ENCODE data around the gene PAM. TPM values are rescaled to one million over a fixed set of nuclear protein-coding genes. Genes with fewer than 3 reads are reported as not detected.

PAM gene
- total RNA-seq, 1 donor from 2014 or later: 200 TPM

DNA sequence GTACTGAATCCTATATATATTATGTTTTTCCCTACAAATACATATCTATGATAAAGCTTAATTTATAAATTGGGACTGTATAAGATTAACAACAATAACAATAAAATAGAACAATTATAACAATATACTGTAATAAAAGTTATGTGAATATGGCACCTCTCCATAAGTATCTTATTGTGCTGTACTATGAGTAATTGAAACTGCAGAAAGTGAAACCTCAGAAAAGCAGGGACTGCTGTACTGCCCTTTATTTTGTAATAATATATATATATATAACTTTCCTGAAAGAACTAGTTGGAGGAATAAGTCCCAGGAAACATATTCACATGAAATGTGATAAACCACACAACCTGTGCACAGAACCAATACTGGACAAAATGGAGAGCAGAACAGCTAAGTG is 77.3 kb downstream of the PAM start:
- TF ChIP-seq CTCF (conservative IDR thresholded peaks at IDR 0.05; ENCODE audit: low read depth, low read length): no peak
- H3K4me3 ChIP-seq (ENCODE audit: low read depth, low read length): no peak overlapping the region
- DNase-seq (ENCODE audit: low read depth): no peak

GRCh38 chr5:102833146-102833545 is 78.0 kb downstream of the PAM start:
- H3K4me3 ChIP-seq (ENCODE audit: low read depth, low read length): no peak overlapping the region
- no peak for TF ChIP-seq CTCF (conservative IDR thresholded peaks at IDR 0.05; ENCODE audit: low read depth, low read length)
- DNase-seq (ENCODE audit: low read depth): no peak

DNA sequence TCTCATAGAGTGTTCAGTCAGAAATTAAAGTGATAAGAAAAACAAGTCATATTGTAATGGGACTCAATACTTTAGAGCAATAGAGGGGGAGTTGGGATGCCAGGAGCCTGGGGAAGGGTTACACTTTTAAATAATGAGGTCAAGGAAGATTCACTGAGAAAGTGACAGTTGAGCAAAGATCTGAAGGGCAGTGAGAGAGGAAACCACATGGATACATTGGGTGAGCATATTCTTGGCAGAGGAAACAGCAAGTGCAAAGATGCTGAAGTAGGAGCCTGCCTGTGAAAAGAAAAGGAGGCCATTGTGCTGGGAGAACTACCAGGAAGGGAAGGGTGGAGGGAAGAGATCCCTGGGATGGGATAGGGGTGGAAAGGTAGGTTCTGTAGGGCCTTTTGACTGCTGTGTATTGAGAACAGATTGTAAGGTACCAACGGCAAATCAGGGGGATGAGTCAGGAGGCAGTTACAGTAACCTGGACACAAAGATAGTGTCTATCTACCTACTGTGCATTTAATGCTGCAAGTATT is 79.4 kb downstream of the PAM start:
- H3K4me3 ChIP-seq (ENCODE audit: low read depth, low read length): no peak overlapping the region
- no peak for TF ChIP-seq CTCF (conservative IDR thresholded peaks at IDR 0.05; ENCODE audit: low read depth, low read length)
- no peak for DNase-seq (ENCODE audit: low read depth)

- H3K4me3 ChIP-seq (ENCODE audit: low read depth, low read length): no peak overlapping the region
- DNase-seq (ENCODE audit: low read depth): no peak
- no peak for TF ChIP-seq CTCF (conservative IDR thresholded peaks at IDR 0.05; ENCODE audit: low read depth, low read length)
These were observed 80.6 kb downstream of the PAM start for GRCh38 chr5:102835717-102836116.

GRCh38 chr5:102841021-102841420 is 85.9 kb downstream of the PAM start:
- no peak for TF ChIP-seq CTCF (conservative IDR thresholded peaks at IDR 0.05; ENCODE audit: low read depth, low read length)
- H3K4me3 ChIP-seq (ENCODE audit: low read depth, low read length): no peak overlapping the region
- DNase-seq (ENCODE audit: low read depth): no peak

- no peak for DNase-seq (ENCODE audit: low read depth)
- TF ChIP-seq CTCF (conservative IDR thresholded peaks at IDR 0.05; ENCODE audit: low read depth, low read length): no peak
- H3K4me3 ChIP-seq (ENCODE audit: low read depth, low read length): no peak overlapping the region
These were observed 88.9 kb downstream of the PAM start for GRCh38 chr5:102843997-102844396.

DNA sequence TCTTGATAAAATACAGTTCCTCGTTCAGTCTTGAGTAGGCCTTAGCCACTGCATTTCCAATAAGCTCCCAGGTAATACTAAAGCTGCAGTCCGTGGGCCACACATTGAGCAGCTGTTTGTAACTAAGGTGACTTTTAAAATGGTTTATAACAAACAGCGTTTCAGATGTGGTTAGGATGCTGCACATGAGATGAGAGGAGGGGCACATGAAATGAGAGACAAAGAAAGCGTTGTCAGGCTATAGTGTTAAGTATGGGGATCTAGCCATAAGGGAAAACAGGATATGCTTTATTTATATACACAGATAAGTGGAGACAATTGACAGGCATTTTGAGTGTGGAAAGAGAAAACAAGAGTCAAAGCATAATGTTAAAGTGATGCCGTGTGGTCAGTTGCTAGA is 89.9 kb downstream of the PAM start:
- DNase-seq (ENCODE audit: low read depth): no peak
- H3K4me3 ChIP-seq (ENCODE audit: low read depth, low read length): no peak overlapping the region
- TF ChIP-seq CTCF (conservative IDR thresholded peaks at IDR 0.05; ENCODE audit: low read depth, low read length): no peak
